Brain microvascular endothelial cell (primary cell): Measurements from ENCODE around the gene TTC33.
"Not testable (repeated sequence)": the region's sequence is repeated elsewhere in the genome, so short reads cannot be mapped to it uniquely, and the experiment has no call there.

ENCODE experiments used
- DNase-seq: peaks from one replicate; pipeline ENCODE4 v3.0.0-alpha.2; 2020
- H3K27ac ChIP-seq: fragments of 250-450 bp; sonication (Bioruptor Pico); 2 replicates; pipeline ENCODE4 v1.5.1; 2020; ENCODE audit warnings: mild to moderate bottlenecking, moderate library complexity
- H3K27me3 ChIP-seq: fragments of 250-450 bp; sonication (Bioruptor Pico); replicated peaks from 2 replicates; pipeline ENCODE4 v1.5.1; 2020; ENCODE audit warnings: mild to moderate bottlenecking
- H3K36me3 ChIP-seq: fragments of 250-450 bp; sonication (Bioruptor Pico); replicated peaks from 2 replicates; pipeline ENCODE4 v1.5.1; 2020; ENCODE audit warnings: mild to moderate bottlenecking
- H3K4me3 ChIP-seq: 2 replicates; pipeline ENCODE4 v1.5.1; 2011; ENCODE audit warnings: low read depth, mild to moderate bottlenecking, control low read depth, low read length, moderate library complexity
- in situ Hi-C: cut with HindIII; loops from 2 replicates; pipeline ENCODE4 v1.10.0; 2017; ENCODE audit warnings: low sequenced_read_pairs, low pct_ligation_motif_present
- TF ChIP-seq, protein P1 (sequence below): IDR thresholded peaks from 2 replicates; pipeline ENCODE4 v1.5.1; 2011; ENCODE audit warnings: low read depth, mild to moderate bottlenecking, moderate library complexity, low read length, control low read depth, inconsistent platforms; ENCODE audit errors: missing control alignments

TTC33 gene

DNA sequence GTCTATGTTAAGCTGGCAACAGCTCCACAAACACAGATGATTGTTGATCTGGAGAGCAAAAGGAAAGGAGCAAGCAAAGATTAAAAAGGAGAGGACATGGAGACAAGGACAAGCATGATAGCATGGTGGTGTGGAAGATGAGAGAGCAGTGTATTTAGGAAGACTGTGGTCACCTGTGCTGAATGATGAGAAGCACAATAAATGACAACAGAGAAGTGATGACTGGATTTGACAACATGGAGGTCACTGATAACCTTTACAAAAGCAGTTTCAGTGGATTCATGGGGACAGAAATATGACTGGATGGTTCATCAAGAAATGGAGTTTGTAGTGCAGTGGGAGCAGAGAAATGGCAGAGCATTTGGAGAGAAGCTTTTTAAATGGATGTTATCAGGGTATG is 20.2 kb downstream of the TTC33 start:
- TF ChIP-seq, protein P1, sequence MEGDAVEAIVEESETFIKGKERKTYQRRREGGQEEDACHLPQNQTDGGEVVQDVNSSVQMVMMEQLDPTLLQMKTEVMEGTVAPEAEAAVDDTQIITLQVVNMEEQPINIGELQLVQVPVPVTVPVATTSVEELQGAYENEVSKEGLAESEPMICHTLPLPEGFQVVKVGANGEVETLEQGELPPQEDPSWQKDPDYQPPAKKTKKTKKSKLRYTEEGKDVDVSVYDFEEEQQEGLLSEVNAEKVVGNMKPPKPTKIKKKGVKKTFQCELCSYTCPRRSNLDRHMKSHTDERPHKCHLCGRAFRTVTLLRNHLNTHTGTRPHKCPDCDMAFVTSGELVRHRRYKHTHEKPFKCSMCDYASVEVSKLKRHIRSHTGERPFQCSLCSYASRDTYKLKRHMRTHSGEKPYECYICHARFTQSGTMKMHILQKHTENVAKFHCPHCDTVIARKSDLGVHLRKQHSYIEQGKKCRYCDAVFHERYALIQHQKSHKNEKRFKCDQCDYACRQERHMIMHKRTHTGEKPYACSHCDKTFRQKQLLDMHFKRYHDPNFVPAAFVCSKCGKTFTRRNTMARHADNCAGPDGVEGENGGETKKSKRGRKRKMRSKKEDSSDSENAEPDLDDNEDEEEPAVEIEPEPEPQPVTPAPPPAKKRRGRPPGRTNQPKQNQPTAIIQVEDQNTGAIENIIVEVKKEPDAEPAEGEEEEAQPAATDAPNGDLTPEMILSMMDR = no peak
- H3K36me3 ChIP-seq = no peaks in the 10 kb centered on the region
- no peaks in the 10 kb centered on the region for H3K27me3 ChIP-seq
- H3K4me3 ChIP-seq = no peak overlapping the region
- DNase-seq = no peak
- in situ Hi-C loops = no loop called here
- H3K27ac ChIP-seq = peak overlapping the region; percentile 45

DNA sequence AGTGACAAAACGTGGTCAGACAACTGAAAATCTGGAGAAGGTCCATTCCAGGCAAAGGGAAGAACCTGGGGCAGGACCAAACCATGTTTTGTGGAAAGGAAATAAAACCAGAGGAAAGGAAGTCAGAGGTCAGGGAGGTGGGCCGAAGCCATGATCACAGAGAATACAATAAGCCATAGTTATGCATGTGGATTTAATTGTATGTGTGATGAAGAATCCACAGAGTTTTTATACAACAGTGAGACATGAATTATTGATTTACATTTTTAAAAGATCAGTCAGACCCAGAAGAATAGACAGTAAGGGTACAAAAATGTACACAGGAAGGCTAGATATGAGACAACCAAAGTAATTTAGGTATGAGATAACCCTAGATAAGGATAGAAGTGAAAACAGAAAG is 20.8 kb downstream of the TTC33 start:
- in situ Hi-C loops = no loop called here
- TF ChIP-seq, protein P1 = no peak
- peak overlapping the region; percentile 45 for H3K27ac ChIP-seq
- H3K36me3 ChIP-seq = no peaks in the 10 kb centered on the region
- peak; percentile 31 for DNase-seq
- no peak overlapping the region for H3K4me3 ChIP-seq
- H3K27me3 ChIP-seq = no peaks in the 10 kb centered on the region

DNA sequence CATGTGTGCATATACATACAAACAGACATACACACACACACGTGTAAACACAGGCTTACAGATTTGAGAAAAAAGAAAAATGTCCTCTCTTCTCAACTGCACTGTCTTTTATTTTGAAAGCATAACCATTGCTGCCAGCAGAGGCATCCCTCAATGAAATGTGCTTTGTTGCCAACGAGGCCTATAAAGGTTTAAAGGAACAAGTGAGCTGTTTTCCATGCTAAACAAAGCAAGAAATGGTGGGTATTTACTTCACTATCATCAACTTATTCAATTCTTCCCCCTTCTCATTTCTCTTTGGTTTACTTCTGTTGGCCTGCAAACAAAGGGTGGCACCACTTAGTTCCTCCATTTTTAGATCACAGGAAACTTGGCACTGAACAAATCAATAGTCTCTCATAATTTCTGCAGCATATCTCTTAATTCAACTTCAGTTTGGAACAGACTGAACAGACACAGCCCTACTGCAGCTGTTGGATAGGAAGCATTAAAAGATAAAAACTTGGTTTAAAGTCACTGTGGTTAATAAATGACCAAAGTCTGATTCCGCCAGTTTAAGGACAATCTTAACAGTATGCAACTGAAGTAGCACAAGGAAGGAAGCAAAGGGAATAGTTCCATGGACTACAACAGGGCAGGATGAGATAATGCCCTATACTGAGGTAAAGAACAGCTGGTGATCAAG is 21.7 kb downstream of the TTC33 start:
- in situ Hi-C loops = no loop called here
- Histone ChIP-seq H3K36me3 (no peaks in the 10 kb centered on the region), H3K4me3 (no peak overlapping the region), H3K27me3 (no peaks in the 10 kb centered on the region), H3K27ac (peak overlapping the region; percentile 45)
- no peak for DNase-seq
- TF ChIP-seq, protein P1 = no peak

DNA sequence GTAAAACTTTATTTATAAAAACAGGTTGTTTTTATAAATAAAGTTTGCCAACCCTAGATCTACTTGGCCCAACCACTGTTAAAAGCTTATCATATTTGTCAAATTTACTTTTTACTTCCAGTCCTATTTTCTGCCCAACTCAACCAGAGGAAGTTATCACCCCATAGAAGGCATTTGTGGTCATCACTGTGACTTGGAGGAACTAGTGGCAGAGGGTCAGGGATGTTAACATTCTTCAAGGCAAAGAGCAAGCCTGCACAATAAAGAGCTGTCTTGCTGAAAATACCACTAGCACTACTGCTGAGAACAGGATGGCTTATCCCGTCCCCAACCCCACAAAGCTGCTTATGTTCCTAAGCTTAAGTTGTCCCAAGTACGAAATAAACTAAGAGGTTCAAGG is 22.3 kb downstream of the TTC33 start:
- Histone ChIP-seq H3K4me3 (no peak overlapping the region), H3K27ac (no peak overlapping the region), H3K36me3 (no peaks in the 10 kb centered on the region), H3K27me3 (no peaks in the 10 kb centered on the region)
- in situ Hi-C loops = no loop called here
- TF ChIP-seq, protein P1 = no peak
- no peak for DNase-seq

DNA sequence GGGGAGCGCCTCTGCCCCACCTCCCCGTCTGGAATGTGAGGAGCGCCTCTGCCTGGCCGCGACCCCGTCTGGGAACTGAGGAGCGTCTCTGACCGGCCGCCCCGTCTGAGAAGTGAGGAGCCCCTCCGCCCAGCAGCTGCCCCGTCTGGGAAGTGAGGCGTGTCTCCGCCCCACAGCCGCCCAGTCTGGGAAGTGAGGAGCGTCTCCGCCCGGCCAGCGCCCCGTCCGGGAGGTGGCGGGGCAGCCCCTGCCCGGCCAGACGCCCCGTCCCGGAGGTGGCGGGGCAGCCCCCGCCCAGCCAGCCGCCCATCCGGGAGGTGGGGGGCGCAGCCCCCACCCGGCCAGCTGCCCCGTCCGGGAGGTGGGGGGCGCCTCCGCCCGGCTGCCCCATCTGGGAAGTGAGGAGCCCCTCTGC is 33.3 kb downstream of the TTC33 start:
- H3K27me3 ChIP-seq, H3K4me3 ChIP-seq, H3K27ac ChIP-seq, in situ Hi-C loops, H3K36me3 ChIP-seq, DNase-seq: not testable (repeated sequence)

DNA sequence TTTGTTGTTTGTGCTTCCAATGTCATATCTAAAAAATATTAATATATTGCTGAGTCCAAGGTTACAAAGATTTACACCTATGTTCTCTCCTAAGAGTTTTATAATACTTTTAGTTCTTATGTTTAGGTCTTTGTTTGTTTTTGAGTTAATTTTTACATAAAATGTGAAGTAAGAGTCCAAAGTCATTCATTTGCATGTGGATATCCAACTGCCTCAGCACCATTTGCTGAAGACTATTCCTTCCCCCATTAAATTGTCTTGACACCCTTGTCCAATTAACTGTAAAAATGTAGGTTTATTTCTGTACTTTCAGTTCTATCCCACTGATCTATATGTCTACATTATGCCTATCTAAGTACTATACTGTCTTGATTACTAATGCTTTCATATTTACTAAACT is 35.7 kb downstream of the TTC33 start:
- no peak for DNase-seq
- in situ Hi-C loops = no loop called here
- no peak overlapping the region for H3K4me3 ChIP-seq
- TF ChIP-seq, protein P1 = no peak
- H3K27me3 ChIP-seq = no peaks in the 10 kb centered on the region
- H3K36me3 ChIP-seq = no peaks in the 10 kb centered on the region
- H3K27ac ChIP-seq = no peak overlapping the region
